PC-3 (cell line): Measurements from ENCODE around the gene CSH2. TPM values are rescaled to one million over a fixed set of nuclear protein-coding genes. Genes with fewer than 3 reads are reported as not detected.

Experiments used
- ATAC-seq: fragments of 200-7000 bp; cut with Tn5 transposase; 2 replicates; pipeline ENCODE4 v1.9.1; 2020; ENCODE audit warnings: mild to moderate bottlenecking, moderate library complexity
- BruUV-seq: library from RNA; stranded (reverse); fragments of 400-500 nt; replicated peaks from 2 replicates; lab custom pipeline; 2021; lab: Mats Ljungman, UMichigan
- CTCF ChIA-PET: fragments of 300-600 bp; sonication (Branson Sonifier 250); formaldehyde crosslinking; loops from one replicate; lab custom pipeline; 2022; ENCODE audit warnings: antibody characterized with exemption; lab: Charles Lee
- POLR2A ChIA-PET: fragments of 300-600 bp; sonication (Branson Sonifier 250); formaldehyde crosslinking; loops from one replicate; lab custom pipeline; 2022; ENCODE audit warnings: antibody characterized with exemption; ENCODE audit not compliant: unreplicated experiment; lab: Charles Lee
- DNase-seq: peaks from one replicate; pipeline ENCODE4 v3.0.0-alpha.2; 2015
- H2AFZ ChIP-seq: fragments of 300-600 bp; sonication (generic); 2 replicates; pipeline ENCODE4 v1.6.0; 2016; ENCODE audit warnings: antibody characterized with exemption, low read length
- H3F3A ChIP-seq: fragments of 300-600 bp; sonication (generic); one replicate; pipeline ENCODE4 v1.6.0; 2017; ENCODE audit warnings: antibody characterized with exemption, low read length, control low read depth, mild to moderate bottlenecking; ENCODE audit not compliant: unreplicated experiment
- H3K27ac ChIP-seq: fragments of 300-600 bp; sonication (generic); 2 replicates; pipeline ENCODE4 v1.5.1; 2016; ENCODE audit warnings: mild to moderate bottlenecking, low read length
- H3K27me3 ChIP-seq: fragments of 300-600 bp; sonication (generic); 2 replicates; pipeline ENCODE4 v1.6.1; 2016; ENCODE audit warnings: low read length, mixed read lengths
- H3K36me3 ChIP-seq: fragments of 300-600 bp; sonication (generic); 2 replicates; pipeline ENCODE4 v1.6.1; 2016; ENCODE audit warnings: low read depth, mixed run types, low read length, mixed read lengths
- H3K4me1 ChIP-seq: fragments of 300-600 bp; sonication (generic); 2 replicates; pipeline ENCODE4 v1.5.1; 2016; ENCODE audit warnings: low read length; ENCODE audit not compliant: insufficient read depth
- H3K4me2 ChIP-seq: fragments of 300-600 bp; sonication (generic); 2 replicates; pipeline ENCODE4 v1.6.0; 2016; ENCODE audit warnings: low read length
- H3K4me3 ChIP-seq: fragments of 300-600 bp; sonication (generic); 2 replicates; pipeline ENCODE4 v1.5.1; 2016; ENCODE audit warnings: mild to moderate bottlenecking, low read length, mixed read lengths
- H3K79me2 ChIP-seq: fragments of 300-600 bp; sonication (generic); 2 replicates; pipeline ENCODE4 v1.6.1; 2017; ENCODE audit warnings: low read length, mixed read lengths
- H3K9ac ChIP-seq: fragments of 300-600 bp; sonication (generic); 2 replicates; pipeline ENCODE4 v1.6.0; 2016; ENCODE audit warnings: mild to moderate bottlenecking, low read length
- H3K9me2 ChIP-seq: fragments of 300-600 bp; sonication (generic); replicated peaks from 2 replicates; pipeline ENCODE4 v1.6.1; 2016; ENCODE audit warnings: mixed run types, low read length, mixed read lengths
- H3K9me3 ChIP-seq: fragments of 300-600 bp; sonication (generic); 2 replicates; pipeline ENCODE4 v1.6.1; 2016; ENCODE audit warnings: low read length, mixed read lengths
- H4K20me1 ChIP-seq: fragments of 300-600 bp; sonication (generic); 2 replicates; pipeline ENCODE4 v1.6.1; 2016; ENCODE audit warnings: low read length, mixed read lengths
- CTCF ChIP-seq: fragments of 300-600 bp; sonication (generic); conservative IDR thresholded peaks from 2 replicates; pipeline ENCODE4 v1.5.1; 2017; ENCODE audit warnings: antibody characterized with exemption, low read depth, mild to moderate bottlenecking, low read length
- EZH2 ChIP-seq: fragments of 300-600 bp; sonication (generic); IDR thresholded peaks from one replicate; pipeline ENCODE4 v1.6.1; 2017; ENCODE audit warnings: antibody characterized with exemption, mild to moderate bottlenecking, low read length; ENCODE audit not compliant: unreplicated experiment
- EZH2phosphoT487 ChIP-seq: fragments of 300-600 bp; sonication (generic); IDR thresholded peaks from 2 replicates; pipeline ENCODE4 v1.6.1; 2018; ENCODE audit warnings: mild to moderate bottlenecking, antibody characterized with exemption, low read length, borderline replicate concordance
- intact Hi-C: fragments of 100-400 bp; cut with micrococcal nuclease; formaldehyde crosslinking; loops from 2 replicates; pipeline ENCODE4 v1.9.0; 2023
- total RNA-seq: library from RNA; depleted of rRNA; stranded (reverse); fragments of >200 nt; gene quantifications from 2 replicates; pipeline ENCODE4 v1.2.3, GENCODE V29; 2014

The CSH2 gene
- total RNA-seq, 1 experiment from 2014 or later = not detected

DNA sequence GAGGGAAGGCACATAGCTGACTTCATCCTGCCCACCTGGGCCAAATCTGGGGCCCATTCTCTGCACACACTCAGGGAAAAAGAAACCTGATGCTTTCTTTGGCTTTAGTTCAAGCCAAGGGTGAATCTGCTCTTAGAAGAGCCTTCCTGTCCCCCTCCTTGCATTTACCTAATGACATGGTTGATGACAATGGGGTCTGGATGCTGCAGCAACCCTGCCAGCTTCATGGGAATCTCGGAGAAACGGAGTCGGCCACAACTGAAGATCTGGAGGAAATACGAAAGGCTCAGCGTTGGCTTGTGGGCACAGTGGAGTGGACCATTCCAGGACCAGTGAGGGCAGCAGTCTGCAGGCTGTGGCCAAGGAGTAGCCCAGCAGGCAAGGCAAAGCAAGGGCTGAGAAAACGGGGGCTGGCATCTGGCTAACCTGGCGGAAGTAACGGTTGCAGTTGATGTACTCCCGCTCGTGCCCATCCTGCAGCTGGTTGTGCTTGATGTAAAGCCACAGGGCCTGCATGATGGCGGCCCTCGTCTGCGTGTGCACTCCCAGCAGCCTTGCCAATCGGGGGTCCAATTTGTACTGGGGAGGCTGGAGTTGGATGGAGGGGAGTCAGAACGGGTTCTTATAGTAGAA lies 39.6 kb downstream of the CSH2 start:
- Histone ChIP-seq H3K9ac (no peak overlapping the region), H3K79me2 (peaks cover 40% of the 10 kb centered on the region), H2AFZ (no peak overlapping the region), H3K4me1 (peaks cover 16% of the 10 kb centered on the region), H3F3A (no peaks in the 10 kb centered on the region), H3K27ac (no peak overlapping the region), H3K9me3 (no peaks in the 10 kb centered on the region), H4K20me1 (peaks cover 12% of the 10 kb centered on the region; the same call in 1 of the 2 replicates), H3K4me2 (no peak overlapping the region), H3K27me3 (no peaks in the 10 kb centered on the region), H3K4me3 (no peak overlapping the region), H3K9me2 (no peaks in the 10 kb centered on the region), H3K36me3 (peaks cover 70% of the 10 kb centered on the region)
- no TSS peak for BruUV-seq
- DNase-seq (no peak), ATAC-seq (no peak)
- intact Hi-C loops = no loop called here
- ChIA-PET POLR2A (no interaction called here), CTCF (interaction anchor here (0.5 to 0.7 kb wide), 5 partner anchors 20 to 248 kb away, joined by 3 to 5 read pairs (median 4); partner anchors contain the start of gene CCDC47)
- TF ChIP-seq EZH2 = no peak
- no peak for TF ChIP-seq EZH2phosphoT487
- TF ChIP-seq CTCF = no peak

DNA sequence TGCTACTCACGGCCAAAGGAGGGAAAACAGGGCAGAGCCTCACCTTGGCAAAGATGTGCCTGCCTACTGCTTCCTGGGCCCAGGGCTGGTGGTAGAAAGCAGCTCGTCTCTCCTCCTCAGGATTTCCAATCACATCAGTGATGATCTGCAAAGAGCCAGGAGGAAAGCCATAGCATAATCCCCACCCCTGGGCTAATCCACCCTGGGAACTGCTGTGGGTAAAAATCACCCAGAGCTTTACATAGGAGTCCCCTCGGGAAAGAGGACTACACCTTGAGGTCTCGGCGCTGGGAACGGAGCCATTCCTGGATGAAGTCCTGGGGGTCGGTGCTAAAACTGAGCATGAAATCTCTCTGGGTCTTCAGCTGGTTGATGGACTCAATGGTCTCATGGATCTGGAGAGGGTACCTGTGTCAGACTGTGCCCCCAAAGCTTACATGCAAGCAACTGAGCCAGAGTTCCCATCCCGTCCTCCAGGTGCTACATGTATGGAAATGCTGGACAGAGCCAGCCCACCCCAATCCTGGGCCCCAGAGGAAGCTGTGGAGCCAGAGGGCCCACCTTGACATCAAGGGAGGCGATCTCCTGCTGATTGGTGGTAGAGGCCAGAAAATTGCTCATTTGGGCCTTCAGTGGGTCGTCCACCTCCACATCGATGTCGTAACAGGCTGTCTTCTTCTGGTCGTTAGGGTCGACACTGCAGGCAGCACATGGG lies 40.3 kb downstream of the CSH2 start:
- Histone ChIP-seq H3K9me2 (no peaks in the 10 kb centered on the region), H4K20me1 (peaks cover 18% of the 10 kb centered on the region), H3K27ac (no peak overlapping the region), H2AFZ (no peak overlapping the region), H3K4me3 (no peak overlapping the region), H3K36me3 (peaks cover 77% of the 10 kb centered on the region), H3K9ac (no peak overlapping the region), H3K4me2 (no peak overlapping the region), H3K4me1 (peaks cover 16% of the 10 kb centered on the region), H3F3A (no peaks in the 10 kb centered on the region), H3K27me3 (no peaks in the 10 kb centered on the region), H3K79me2 (peaks cover 40% of the 10 kb centered on the region), H3K9me3 (no peaks in the 10 kb centered on the region)
- no peak for ATAC-seq
- BruUV-seq = no TSS peak
- DNase-seq = no peak
- TF ChIP-seq EZH2phosphoT487 (no peak), EZH2 (no peak), CTCF (no peak)
- intact Hi-C loops = no loop called here
- ChIA-PET CTCF (no interaction called here), POLR2A (no interaction called here)

GRCh38 chr17:63832455-63832854 lies 41.0 kb downstream of the CSH2 start:
- peaks cover 13% of the 10 kb centered on the region for H3K4me1 ChIP-seq
- no peak overlapping the region for H3K9ac ChIP-seq
- no peak for ATAC-seq
- ChIA-PET POLR2A (no interaction called here), CTCF (no interaction called here)
- peaks cover 23% of the 10 kb centered on the region for H4K20me1 ChIP-seq
- BruUV-seq = TSS peak; percentile 15
- no peak for DNase-seq
- intact Hi-C loops = no loop called here
- no peak overlapping the region for H3K4me2 ChIP-seq
- H3K27ac ChIP-seq = no peak overlapping the region
- H3K27me3 ChIP-seq = no peaks in the 10 kb centered on the region
- no peak overlapping the region for H3K4me3 ChIP-seq
- peaks cover 81% of the 10 kb centered on the region for H3K36me3 ChIP-seq
- H3K9me2 ChIP-seq = no peaks in the 10 kb centered on the region
- H3K79me2 ChIP-seq = peaks cover 40% of the 10 kb centered on the region
- no peaks in the 10 kb centered on the region for H3K9me3 ChIP-seq
- H2AFZ ChIP-seq = no peak overlapping the region
- no peaks in the 10 kb centered on the region for H3F3A ChIP-seq
- TF ChIP-seq EZH2phosphoT487 = no peak
- TF ChIP-seq CTCF = no peak
- no peak for TF ChIP-seq EZH2
